Inflammatory macrophage (primary cell): ENCODE data around the gene ARFGAP2.

ENCODE experiments used
- DNase-seq, 2 donors: peaks; one replicate each; pipeline ENCODE4 v3.0.0-alpha.2; 2020 to 2022

The ARFGAP2 gene

GRCh38 chr11:47166368-47166767 lies 10.3 kb downstream of the ARFGAP2 start:
- DNase-seq, result no peak

- no peak for DNase-seq
Measured at GRCh38 chr11:47165253-47165840, 11.3 kb downstream of the ARFGAP2 start.

GRCh38 chr11:47164321-47164720 lies 12.4 kb downstream of the ARFGAP2 start:
- no peak for DNase-seq

GRCh38 chr11:47163898-47164297 lies 12.8 kb downstream of the ARFGAP2 start:
- DNase-seq, result no peak

- DNase-seq, result no peak
Measured at GRCh38 chr11:47163193-47163592, 13.5 kb downstream of the ARFGAP2 start.

- no peak for DNase-seq
Measured at GRCh38 chr11:47162426-47162825, 14.3 kb downstream of the ARFGAP2 start.

GRCh38 chr11:47161890-47162289 lies 14.8 kb downstream of the ARFGAP2 start:
- no peak for DNase-seq

GRCh38 chr11:47161134-47161854 lies 15.4 kb downstream of the ARFGAP2 start:
- peak; percentile 46 to 66 for DNase-seq

- DNase-seq, result no peak
Measured at GRCh38 chr11:47160753-47161133, 15.9 kb downstream of the ARFGAP2 start.

GRCh38 chr11:47158242-47158641 lies 18.4 kb downstream of the ARFGAP2 start:
- no peak for DNase-seq

GRCh38 chr11:47157805-47158204 lies 18.9 kb downstream of the ARFGAP2 start:
- DNase-seq, result no peak

GRCh38 chr11:47156951-47157350 lies 19.7 kb downstream of the ARFGAP2 start:
- no peak for DNase-seq

- DNase-seq, result no peak
Measured at GRCh38 chr11:47156333-47156732, 20.3 kb downstream of the ARFGAP2 start.

GRCh38 chr11:47155879-47156278 lies 20.8 kb downstream of the ARFGAP2 start:
- DNase-seq, result no peak

GRCh38 chr11:47154616-47155570 lies 21.8 kb downstream of the ARFGAP2 start:
- no peak for DNase-seq

- peak; percentile 77 for DNase-seq
Measured at GRCh38 chr11:47152953-47153950, 23.4 kb downstream of the ARFGAP2 start.

- peak; percentile 5 to 32 for DNase-seq
Measured at GRCh38 chr11:47152126-47152952, 24.3 kb downstream of the ARFGAP2 start.

- DNase-seq, result no peak
Measured at GRCh38 chr11:47149782-47150181, 26.9 kb downstream of the ARFGAP2 start.

GRCh38 chr11:47148903-47149531 lies 27.7 kb downstream of the ARFGAP2 start:
- DNase-seq, result no peak

- no peak for DNase-seq
Measured at GRCh38 chr11:47148270-47148669, 28.4 kb downstream of the ARFGAP2 start.

- no peak for DNase-seq
Measured at GRCh38 chr11:47147681-47148080, 29.0 kb downstream of the ARFGAP2 start.
